Measurements from ENCODE around the gene ACTL8.

Gene ACTL8

DNA sequence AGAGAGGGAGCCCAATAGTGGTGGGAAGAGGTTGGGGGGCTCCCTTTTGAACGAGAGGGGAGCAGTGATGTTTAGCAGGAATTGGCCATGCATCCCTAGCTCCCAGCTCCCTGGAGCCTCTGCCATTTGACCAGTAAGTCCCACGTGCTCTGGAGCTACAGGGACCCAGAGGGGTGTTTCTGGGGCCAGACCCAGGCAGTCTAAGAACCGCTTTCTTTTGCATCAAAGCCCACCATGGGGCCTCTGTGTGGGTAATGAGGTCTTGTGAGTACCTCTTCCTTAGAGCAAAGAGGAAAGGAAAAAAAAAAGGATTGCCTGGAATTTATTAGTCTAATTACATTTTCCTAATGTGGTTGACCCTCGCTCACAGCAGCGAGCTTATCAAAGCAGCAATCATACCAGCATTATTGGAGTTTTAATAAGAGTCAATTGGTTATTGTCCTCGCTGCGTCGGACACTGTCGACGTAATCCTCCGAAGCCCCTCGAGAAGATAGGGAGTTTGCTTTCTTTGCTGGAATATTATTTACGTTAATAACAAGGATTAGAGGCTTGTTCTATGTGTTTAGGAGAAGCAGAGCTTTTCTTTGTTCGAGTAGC lies 17.6 kb downstream of the ACTL8 start:
- no peak for DNase-seq (ENCODE audit: low spot score)

DNA sequence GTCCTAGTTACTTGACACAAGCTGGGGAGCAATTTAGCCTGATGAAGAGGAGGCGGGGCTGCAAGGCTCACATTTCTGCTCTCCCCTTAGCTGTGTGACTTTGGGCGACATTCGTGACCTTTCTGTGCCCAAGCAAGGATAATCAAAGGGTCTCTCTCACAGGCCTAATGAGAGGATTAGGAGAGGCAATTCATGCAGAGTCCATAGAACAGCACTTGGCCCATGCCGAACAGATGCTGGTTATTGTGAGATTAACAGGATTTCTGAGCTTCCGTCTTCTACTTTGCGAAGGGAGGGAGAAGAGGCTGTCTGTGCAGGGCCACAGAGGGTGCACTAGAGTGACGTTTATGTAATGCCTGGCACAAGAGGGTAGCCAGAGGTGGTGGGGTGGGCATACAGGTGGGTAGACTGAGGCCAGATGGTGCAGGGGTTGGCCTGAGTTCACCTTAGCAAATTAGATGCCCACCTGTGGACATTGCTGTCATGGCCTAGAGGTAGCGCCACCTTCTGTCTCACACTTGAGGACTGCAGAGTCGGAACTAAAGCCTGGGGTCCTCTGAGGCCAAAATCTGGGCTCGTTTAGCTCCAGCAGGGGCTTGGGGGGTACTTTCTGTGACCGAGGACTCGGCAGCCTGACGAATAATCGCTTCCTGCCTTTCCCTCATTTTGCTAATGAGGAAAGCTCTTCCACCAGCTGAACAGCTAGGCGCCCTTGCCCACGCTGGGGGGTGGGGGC lies 18.6 kb downstream of the ACTL8 start:
- DNase-seq (ENCODE audit: low spot score), result no peak

DNA sequence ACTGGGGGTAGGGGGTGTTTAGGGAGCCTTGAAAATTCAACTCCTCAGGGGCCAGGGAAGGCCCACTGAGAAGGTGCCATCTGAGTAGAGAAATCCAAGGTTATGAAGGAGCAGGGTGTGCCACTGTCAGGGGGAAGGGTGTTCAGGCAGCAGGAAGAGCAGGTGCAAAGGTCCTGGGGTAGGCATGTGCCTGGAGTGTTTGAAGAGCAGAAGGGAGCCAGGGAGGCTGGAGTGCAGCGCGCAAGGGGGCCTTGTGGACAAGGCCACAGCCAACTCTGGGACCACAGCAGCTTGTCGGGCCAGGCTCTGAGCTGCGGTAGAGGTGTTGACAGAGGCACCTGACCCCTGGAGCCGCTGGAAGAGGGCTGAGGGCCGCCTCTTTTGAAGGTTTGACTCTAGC lies 19.3 kb downstream of the ACTL8 start:
- no peak for DNase-seq (ENCODE audit: low spot score)

DNA sequence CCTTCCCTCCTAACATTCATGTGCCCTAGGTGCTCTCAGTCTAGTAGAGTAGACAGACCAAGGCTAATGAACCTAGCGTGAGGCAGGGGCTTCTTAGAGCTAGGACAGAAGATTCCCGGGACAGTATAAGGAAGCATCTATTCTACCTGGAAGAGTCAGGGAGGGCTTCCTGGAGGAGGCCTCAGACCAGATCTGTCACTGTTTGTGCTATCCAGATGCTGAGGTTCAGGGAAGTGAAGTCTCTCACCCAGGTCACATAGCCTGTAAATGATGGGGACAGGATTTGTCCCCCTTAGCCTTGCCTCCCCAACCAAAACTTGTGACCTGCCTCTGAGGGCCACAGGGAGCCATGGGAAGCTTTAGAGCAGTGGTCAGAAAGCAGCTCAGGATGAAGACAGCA lies 20.7 kb downstream of the ACTL8 start:
- no peak for DNase-seq (ENCODE audit: low spot score)

DNA sequence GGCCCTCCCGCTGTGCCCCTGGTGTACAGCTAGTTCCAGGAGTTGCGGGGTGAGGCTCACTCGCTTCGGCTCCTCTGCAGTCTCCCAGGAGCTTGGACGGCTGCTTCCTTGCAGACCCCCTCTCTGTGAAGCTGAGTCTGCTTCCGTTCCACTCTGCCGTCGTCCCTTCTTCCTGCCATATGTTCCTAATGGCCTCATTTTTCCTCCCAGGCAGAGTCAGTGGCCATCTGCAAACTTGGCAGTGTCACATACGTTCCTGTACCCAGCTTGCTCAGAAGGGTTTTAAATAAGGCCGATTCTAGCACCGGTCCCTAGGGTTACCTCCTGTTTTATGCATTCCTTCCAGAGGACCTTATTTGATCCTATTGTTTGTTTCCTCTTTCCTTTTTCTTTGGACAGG lies 21.3 kb downstream of the ACTL8 start:
- no peak for DNase-seq (ENCODE audit: low spot score)

DNA sequence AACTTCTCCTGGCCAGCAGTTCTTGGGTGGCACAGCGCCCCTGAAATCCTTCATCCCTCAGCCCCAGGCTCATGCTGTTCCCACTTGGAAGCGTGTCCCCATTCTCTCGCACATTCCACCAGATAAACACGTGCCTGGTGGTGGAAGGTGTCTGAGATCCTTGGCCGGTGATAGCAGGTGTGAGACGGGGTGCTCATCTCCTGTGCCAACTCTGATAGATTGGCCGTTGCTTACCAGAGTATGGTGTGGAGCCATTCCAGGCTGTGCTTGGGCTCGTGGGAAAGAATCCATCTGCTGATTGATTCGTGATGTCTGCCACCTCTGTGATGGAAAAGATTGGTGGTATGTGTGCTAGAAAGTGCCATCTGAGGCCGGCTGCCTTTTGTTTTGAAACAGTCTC lies 22.2 kb downstream of the ACTL8 start:
- DNase-seq (ENCODE audit: low spot score), result no peak

DNA sequence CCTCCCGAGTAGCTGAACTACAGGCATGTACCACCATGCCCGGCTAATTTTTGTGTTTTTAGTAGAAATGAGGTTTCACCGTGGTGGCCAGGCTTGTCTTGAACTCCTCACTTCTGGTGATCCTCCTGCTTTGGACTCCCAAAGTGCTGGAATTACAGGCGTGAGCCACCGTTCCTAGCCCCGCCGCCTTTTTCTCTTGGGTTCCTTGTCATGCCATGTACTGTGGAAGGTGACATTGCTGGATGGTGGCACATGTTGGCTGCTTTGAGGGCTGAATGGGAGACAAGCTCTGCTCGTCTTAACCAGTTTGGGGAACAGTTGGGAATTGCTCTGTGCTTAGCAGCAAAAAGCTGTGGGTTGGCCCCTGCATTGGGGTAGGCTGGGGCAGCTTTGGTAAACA lies 22.7 kb downstream of the ACTL8 start:
- DNase-seq (ENCODE audit: low spot score), result no peak

DNA sequence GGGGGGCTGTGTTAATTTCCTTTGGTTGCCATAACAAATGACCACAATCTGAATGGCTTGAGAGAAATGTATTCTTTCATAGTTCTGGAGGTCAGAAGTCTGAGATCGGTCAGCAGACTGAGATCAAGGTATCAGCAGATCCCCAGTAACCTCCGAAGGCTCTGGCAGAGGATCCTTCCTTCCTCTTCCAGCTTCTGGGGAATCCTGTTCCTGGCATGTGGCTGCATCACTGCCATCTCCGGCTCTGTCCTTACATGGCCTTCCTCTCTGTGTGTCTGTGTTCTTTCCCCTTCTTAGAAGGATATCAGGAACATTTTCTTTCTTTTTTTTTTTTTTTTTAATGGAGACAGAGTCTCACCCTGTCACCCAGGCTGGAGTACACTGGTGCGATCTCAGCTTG lies 25.8 kb downstream of the ACTL8 start:
- DNase-seq (ENCODE audit: low spot score), result no peak

DNA sequence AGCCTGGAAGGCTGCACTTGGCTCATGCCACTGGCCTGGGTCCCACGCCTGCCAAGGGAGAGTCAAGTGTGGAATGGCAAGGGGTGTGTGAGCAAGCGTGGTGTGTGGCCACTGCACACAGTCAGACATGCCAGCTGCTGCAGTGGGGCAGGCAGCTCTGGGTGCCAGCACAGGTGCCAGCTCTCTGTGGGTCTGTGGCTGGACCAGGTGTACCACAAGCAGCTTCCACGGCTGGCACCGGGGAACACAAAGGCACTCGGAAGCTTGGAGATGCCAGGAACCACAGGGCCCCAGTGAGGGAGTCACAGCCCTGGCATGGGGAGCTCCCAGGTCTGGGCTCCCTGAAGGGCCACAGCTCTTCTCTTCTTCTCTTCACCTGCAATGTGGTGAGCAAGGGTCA lies 34.8 kb downstream of the ACTL8 start:
- no peak for DNase-seq (ENCODE audit: low spot score)

DNA sequence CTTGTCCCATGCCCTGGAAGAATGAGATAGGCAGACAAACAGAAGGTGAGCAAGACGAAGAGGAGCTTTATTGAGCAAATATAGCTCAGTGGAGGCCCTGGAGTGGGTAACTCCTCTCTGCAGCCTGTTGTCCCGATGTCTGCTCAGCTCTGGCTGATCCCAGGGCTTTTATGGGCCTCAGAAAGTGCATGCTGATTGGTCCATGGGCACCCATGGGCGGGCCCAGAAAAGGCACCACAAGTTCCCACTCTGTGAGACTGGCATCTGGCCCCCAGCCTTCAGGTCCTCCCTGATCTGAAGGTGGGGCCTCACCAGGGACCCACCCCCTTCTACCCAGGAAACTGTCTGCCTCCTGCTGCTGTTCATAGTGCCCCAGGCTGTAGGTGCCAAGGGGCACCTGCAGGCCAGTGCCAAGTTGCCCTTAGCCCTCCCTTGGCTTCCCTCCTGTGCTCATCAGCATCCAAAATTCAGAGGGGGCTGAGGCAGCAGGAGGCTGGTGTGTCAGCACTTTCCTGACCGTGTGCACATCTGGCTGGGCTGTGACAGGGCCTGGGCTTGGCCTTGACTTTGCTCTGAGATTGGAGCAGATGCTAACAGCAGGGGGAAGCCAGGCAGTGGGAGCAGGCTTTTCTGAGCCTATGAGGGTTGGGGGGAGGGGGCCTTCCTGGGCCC lies 35.4 kb downstream of the ACTL8 start:
- DNase-seq (ENCODE audit: low spot score), result no peak

DNA sequence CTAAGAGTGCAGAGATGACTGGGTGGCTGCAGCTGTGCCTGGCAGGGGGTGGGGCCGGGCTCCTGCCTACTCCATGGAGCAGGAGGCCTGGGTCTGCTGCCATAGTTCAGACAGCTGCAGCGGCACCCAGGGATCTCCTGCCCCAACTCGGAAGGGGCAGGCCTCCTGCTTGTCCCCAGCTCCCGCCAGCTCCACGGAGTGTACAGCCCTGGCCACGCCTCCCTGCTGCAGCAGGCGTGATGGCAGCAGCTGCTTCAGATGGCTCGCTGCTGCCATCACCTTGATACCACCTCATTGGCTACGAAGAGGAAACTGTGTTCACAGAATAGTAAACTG lies 35.9 kb downstream of the ACTL8 start:
- no peak for DNase-seq (ENCODE audit: low spot score)

DNA sequence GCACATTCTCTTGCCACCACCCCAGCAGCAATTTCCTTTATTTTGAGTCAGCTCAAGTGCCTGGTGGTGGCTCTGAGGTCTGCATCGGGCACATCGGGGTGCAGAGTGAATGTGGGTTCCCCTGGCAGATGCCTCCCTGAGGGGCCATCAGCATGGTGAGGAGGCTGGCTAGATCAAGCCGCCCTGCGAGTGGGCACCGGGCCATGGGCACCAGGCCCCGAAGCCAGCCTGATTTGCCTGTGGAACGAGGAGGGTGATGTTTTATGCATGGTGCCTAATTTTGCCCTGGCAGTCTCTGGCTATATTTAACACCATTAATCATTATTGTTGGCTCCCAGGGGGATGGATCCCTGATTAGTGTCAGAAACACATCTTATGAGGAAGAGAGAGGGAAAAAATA lies 36.3 kb downstream of the ACTL8 start:
- no peak for DNase-seq (ENCODE audit: low spot score)

DNA sequence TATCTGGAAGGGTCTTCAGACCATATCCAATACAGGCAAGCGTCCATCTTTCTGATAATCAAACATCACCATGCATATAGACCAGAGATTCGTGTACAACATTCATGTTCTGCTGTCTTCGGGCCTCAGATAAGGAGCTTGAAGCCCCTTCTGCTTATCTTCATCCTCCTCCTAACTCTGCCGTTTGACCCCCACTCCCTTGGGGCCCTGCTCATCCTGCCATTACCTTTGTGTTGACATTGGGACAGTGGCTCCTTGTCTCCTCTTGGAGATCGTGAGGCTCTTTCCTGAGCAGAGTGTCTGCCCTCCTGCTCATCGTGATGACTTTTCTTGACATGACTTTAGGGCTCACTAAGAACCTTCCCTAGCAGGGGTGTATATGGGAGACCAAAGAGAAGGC lies 37.3 kb downstream of the ACTL8 start:
- DNase-seq (ENCODE audit: low spot score), result no peak

DNA sequence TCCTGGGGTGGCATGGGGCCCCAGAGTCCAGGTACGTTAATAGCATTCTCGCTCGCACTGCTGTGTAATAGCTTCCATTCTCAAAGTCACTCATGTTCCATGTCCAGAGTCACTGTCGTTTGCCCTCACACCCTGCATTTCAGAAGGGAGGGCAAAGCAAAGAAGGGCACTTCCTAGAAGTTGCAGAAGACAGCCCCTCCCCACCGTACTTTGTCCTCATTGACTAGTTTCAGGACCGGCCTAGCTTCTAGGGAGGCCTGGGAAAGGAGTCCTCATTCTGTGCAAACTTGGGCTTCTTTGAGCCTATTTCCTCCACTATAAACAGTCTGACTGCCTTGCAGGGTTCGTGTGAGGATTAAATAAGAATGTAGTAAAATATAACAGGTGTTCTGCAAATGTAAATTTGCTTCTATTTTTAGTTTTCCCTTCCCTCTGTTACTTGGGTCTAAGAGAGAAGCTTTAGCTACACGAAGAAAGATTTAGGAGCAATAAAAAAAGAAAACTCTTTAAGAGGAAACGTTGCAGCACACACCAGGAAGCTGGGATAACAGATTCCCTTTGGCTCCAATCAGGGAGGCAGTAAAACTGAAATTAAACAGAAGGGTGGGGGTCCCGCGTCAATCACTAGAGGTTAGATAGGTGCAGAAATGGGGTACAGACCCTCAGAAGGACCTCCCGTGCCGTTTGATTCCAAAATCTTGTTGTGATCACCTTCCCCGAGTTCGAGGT lies 40.1 kb downstream of the ACTL8 start:
- no peak for DNase-seq (ENCODE audit: low spot score)

DNA sequence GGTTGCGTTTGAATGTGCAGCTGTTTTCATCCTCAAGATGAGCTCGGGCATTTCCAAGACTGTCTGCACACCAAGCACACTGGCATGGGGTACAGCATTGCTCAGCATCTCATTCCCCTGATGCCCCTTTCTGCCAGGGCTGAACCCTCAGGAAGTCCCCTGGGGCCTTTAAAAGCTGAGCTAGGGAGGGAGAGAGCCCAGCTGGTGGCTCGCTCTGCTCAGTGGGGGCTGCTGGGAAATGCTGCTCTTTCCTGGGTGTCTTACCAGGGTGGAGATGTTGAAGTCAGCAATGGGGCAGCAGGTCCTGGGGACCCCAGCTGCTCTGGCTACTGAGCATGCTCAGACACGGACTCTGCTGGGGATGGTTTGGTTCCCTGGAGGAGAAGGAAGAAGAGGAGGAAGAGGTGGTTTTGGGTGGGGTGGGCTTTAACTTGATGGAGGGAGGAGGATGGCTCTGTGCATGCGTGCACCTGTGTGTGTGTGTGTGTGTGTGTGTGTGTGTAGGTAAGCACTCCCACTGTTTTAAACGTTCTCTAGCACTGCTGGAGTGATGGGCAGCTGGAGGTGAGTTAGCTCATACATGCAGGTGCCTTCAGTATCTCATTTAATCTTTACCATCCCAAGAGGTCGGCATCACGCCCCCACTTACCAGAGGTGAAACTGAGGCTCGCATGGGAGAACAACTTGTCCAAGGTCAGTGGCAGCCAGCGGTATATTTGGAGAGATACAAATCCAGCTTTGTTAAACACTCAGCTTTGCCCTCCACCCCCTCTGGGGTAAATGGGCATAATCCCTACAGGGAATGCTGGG lies 40.9 kb downstream of the ACTL8 start:
- no peak for DNase-seq (ENCODE audit: low spot score)

DNA sequence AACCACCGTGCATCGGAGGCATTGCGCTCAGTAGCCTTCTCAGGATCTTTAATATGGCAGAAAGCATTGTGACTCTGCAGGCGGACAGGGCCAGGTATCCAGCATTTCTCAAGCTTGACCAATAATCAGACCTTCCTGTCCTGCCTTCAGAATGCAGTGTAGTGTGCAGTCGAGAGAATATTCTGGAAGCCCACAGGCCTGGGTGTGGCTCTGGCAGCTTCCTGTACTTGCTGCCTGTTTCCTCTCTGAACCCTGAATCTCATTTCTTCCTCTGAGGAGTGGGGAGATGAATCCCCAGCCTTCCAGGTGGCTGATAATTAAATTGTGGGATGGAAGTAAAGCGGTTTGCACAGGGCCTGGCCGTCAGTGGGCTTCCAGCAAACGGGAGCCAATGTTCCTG lies 42.3 kb downstream of the ACTL8 start:
- no peak for DNase-seq (ENCODE audit: low spot score)

DNA sequence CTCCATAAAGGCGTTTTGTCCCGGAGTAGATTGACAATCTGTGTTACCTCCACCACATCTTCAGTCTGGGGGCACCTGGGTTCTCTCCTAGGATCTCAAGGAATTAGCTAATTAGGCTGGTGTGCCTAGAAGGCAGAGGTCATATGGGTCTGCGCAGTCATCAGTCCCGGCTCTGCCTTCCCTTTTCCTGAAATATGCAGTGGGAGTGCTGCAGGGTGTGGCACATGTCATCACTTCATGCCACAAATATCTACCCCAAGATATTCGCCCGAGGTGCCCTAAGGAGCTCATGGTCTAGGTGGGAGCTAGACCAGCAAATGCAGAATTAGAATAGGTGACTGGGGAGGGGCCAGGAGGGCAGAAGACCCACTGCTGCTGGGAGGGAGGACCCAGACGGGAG lies 42.9 kb downstream of the ACTL8 start:
- no peak for DNase-seq (ENCODE audit: low spot score)

DNA sequence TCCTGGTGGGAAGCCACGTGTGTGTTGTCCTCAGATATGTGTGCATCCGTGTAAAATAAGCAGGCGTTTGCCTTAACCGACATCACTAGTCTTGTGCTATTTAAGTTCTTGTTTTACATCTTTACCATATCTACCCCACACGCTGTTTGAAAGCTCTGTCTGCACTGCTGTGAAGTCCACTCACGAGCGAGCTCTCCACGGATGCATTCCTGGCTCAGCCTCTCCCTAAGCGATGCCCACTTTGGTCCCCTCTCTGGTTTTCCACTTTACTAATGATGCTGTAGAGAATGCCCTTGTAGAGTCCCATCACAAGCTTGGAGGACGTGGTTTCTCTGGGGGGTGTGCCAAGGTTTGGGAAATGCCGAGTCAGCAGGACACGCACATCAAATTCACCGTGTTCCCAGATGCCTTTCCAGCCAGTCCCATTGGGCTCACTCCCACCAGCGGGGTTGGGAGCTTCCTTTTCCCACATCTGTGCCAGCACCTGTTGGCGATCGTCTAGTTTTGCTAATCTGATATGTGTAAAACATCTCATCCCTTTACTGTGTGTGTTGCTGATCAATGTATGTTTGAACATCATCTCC lies 43.8 kb downstream of the ACTL8 start:
- no peak for DNase-seq (ENCODE audit: low spot score)

DNA sequence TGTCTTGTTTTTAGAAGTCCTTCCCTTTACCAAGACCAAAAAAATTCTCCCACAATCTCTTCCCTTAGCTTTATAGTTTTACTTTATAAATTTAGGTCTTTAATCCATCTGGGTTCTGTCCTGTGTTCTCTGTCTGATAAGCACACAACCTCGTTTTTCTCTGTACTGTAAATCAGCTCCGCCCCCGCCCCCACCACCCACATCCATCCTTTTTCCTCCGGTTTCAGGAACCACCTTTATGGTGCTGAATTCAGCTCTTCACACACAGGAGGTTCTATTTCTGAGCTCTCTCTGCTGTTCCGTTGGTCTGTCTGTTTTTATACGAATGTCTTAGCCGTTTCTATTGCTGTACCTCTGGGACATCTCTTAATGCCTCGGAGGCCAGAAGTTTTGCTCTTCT lies 44.5 kb downstream of the ACTL8 start:
- no peak for DNase-seq (ENCODE audit: low spot score)

DNA sequence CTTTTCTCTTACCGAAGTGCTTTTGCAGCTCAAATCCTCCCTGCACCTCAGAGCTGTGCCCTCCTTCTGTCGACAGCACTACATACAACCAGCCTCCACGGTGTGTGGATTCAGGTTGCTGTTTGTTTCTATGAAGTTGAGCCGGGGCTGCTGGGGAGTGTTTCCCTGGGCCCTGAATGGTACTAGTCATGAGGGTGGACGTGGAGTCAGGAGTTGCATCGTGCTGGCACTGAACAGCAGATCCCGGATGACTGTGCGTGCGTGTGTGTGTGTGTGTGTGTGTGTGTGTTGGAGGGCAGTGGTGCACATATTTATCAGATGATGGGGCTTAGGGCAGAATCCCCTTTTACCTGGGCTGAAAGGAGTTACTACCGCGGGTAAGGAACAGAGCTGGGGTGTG lies 47.0 kb downstream of the ACTL8 start:
- no peak for DNase-seq (ENCODE audit: low spot score)

DNA sequence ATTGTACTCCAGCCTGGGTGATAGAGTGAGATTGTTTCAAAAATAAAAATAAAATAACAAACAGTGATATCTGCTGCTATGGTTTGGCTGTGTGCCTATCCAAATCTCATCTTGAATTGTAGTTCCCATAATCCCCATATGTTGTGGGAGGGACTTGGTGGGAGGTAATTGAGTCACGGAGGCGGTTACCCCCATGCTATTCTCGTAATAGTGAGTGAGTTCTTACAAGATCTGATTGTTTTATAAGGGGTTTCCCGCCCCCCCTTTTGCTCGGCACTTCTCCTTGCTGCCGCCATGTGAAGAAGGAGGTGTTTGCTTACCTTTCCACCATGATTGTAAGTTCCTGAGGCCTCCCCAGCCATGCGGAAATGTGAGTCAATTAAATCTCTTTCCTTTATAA lies 47.8 kb downstream of the ACTL8 start:
- no peak for DNase-seq (ENCODE audit: low spot score)

All from CD4-positive, alpha-beta T cell treated with Interleukin-2 at 100 ng/mL for 4 hours (primary cell).